ENCODE data around the gene MORN3.

DNA sequence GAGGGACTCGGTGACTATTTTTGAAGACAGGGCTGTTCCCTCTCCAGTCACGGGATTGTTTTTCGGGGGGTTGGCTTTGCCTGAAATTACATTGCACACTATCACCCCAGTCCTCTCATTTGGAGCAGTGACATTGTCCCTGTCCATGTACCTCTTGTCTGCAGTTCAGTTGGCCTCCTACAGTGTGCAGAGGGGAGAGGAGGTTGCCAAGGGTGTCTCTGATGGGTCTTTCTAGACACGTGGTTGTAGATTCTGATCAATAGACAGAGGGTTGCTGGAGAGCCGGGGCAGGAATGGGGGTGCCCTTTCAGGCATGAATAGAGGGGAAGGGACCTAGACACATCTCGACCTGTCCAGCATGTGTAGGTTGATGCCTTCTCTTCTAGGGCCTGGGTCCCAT lies 44.3 kb upstream of the MORN3 start:
- TF ChIP-seq POLR2A (IDR thresholded peaks at IDR 0.05) (no peak), POLR2AphosphoS5 (IDR thresholded peaks at IDR 0.05) (no peak), CTCF (IDR thresholded peaks at IDR 0.05) (no peak)

Data from suprapubic skin (tissue), 4 donors.